ENCODE measurements around the gene SHROOM4.

The SHROOM4 gene

GRCh38 chrX:50751091-50751490 lies 62.9 kb downstream of the SHROOM4 start:
- Histone ChIP-seq H2AFZ (ENCODE audit: low read length) (no peak overlapping the region), H3K36me3 (replicated peaks; ENCODE audit: insufficient read depth, low read length) (no peaks in the 10 kb centered on the region), H3K4me3 (ENCODE audit: low read length) (no peak overlapping the region), H3K9me2 (replicated peaks; ENCODE audit: insufficient read depth, low read length) (no peaks in the 10 kb centered on the region), H3K79me2 (ENCODE audit: low read length) (no peaks in the 10 kb centered on the region), H4K20me1 (ENCODE audit: insufficient read depth, low read length) (no peaks in the 10 kb centered on the region), H3K27me3 (replicated peaks; ENCODE audit: insufficient read depth, low read length) (no peaks in the 10 kb centered on the region), H3K9ac (ENCODE audit: low read length) (no peak overlapping the region), H3K9me3 (replicated peaks; ENCODE audit: insufficient read depth, low read length) (no peaks in the 10 kb centered on the region), H3K4me1 (ENCODE audit: low read length) (no peaks in the 10 kb centered on the region), H3F3A (ENCODE audit: insufficient read depth, low read length) (no peaks in the 10 kb centered on the region), H3K27ac (ENCODE audit: low read length) (no peak overlapping the region), H3K4me2 (ENCODE audit: low read depth, low read length) (no peak overlapping the region)
- DNase-seq = no peak
- TF ChIP-seq CTCF (IDR thresholded peaks at IDR 0.05; ENCODE audit: low read length) (no peak), EZH2phosphoT487 (IDR thresholded peaks at IDR 0.05; ENCODE audit: low read length) (no peak), EZH2 (optimal IDR thresholded peaks at IDR 0.05; ENCODE audit: low read depth, low read length) (no peak)

- TF ChIP-seq CTCF (IDR thresholded peaks at IDR 0.05; ENCODE audit: low read length) (peak; percentile 60), EZH2 (optimal IDR thresholded peaks at IDR 0.05; ENCODE audit: low read depth, low read length) (no peak), EZH2phosphoT487 (IDR thresholded peaks at IDR 0.05; ENCODE audit: low read length) (no peak)
- H2AFZ ChIP-seq (ENCODE audit: low read length) = no peak overlapping the region
- H3K4me3 ChIP-seq (ENCODE audit: low read length) = no peak overlapping the region
- H3K9me2 ChIP-seq (replicated peaks; ENCODE audit: insufficient read depth, low read length) = no peaks in the 10 kb centered on the region
- H3K27me3 ChIP-seq (replicated peaks; ENCODE audit: insufficient read depth, low read length) = no peaks in the 10 kb centered on the region
- no peak for DNase-seq
- no peaks in the 10 kb centered on the region for H3K9me3 ChIP-seq (replicated peaks; ENCODE audit: insufficient read depth, low read length)
- H4K20me1 ChIP-seq (ENCODE audit: insufficient read depth, low read length) = no peaks in the 10 kb centered on the region
- no peak overlapping the region for H3K9ac ChIP-seq (ENCODE audit: low read length)
- no peaks in the 10 kb centered on the region for H3F3A ChIP-seq (ENCODE audit: insufficient read depth, low read length)
- H3K4me2 ChIP-seq (ENCODE audit: low read depth, low read length) = no peak overlapping the region
- H3K36me3 ChIP-seq (replicated peaks; ENCODE audit: insufficient read depth, low read length) = no peaks in the 10 kb centered on the region
- H3K4me1 ChIP-seq (ENCODE audit: low read length) = no peaks in the 10 kb centered on the region
- no peaks in the 10 kb centered on the region for H3K79me2 ChIP-seq (ENCODE audit: low read length)
- no peak overlapping the region for H3K27ac ChIP-seq (ENCODE audit: low read length)
Observed at GRCh38 chrX:50747471-50747900, 66.5 kb downstream of the SHROOM4 start.

DNA sequence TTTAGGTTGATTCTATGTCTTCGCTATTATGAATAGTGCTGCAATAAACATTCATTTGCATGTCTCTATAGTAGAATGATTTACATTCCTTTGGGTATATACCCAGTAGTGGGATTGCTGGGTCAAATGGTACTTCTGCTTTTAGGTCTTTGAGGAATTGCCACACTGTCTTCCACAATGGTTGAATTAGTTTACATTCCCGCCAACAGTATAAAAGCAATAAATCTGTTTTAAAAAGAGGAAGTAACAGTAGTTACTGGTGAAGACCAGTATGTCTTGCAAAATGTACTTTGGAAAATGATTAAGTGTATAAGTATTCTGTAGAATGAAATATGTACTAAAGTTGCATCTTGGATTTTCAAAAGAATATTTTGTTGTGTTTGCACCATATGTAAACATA lies 77.3 kb downstream of the SHROOM4 start:
- Histone ChIP-seq H3F3A (ENCODE audit: insufficient read depth, low read length) (no peaks in the 10 kb centered on the region), H3K27ac (ENCODE audit: low read length) (no peak overlapping the region), H3K9me2 (replicated peaks; ENCODE audit: insufficient read depth, low read length) (no peaks in the 10 kb centered on the region), H3K27me3 (replicated peaks; ENCODE audit: insufficient read depth, low read length) (no peaks in the 10 kb centered on the region), H3K36me3 (replicated peaks; ENCODE audit: insufficient read depth, low read length) (no peaks in the 10 kb centered on the region), H3K4me3 (ENCODE audit: low read length) (no peak overlapping the region), H3K79me2 (ENCODE audit: low read length) (no peaks in the 10 kb centered on the region), H3K4me1 (ENCODE audit: low read length) (no peaks in the 10 kb centered on the region), H2AFZ (ENCODE audit: low read length) (no peak overlapping the region), H4K20me1 (ENCODE audit: insufficient read depth, low read length) (no peaks in the 10 kb centered on the region), H3K9me3 (replicated peaks; ENCODE audit: insufficient read depth, low read length) (no peaks in the 10 kb centered on the region), H3K9ac (ENCODE audit: low read length) (no peak overlapping the region), H3K4me2 (ENCODE audit: low read depth, low read length) (no peak overlapping the region)
- no peak for DNase-seq
- TF ChIP-seq EZH2 (optimal IDR thresholded peaks at IDR 0.05; ENCODE audit: low read depth, low read length) (no peak), EZH2phosphoT487 (IDR thresholded peaks at IDR 0.05; ENCODE audit: low read length) (no peak), CTCF (IDR thresholded peaks at IDR 0.05; ENCODE audit: low read length) (no peak)

All from MM.1S (cell line).